HG03354 (cell line): ENCODE results near the gene GRK4.
"Not testable (repeated sequence)": the region's sequence is repeated elsewhere in the genome, so short reads cannot be mapped to it uniquely, and the experiment has no call there.

Source experiments
- ATAC-seq: cut with Tn5 transposase; IDR thresholded peaks from one replicate; pipeline ENCODE4 v1.9.1; 2021; ENCODE audit warnings: mild to moderate bottlenecking; ENCODE audit not compliant: unreplicated experiment, poor library complexity, severe bottlenecking

The GRK4 gene

GRCh38 chr4:2930135-2930757, 33.1 kb upstream of the GRK4 start:
- no peak for ATAC-seq

GRCh38 chr4:2930758-2931511, 32.4 kb upstream of the GRK4 start:
- no peak for ATAC-seq

DNA sequence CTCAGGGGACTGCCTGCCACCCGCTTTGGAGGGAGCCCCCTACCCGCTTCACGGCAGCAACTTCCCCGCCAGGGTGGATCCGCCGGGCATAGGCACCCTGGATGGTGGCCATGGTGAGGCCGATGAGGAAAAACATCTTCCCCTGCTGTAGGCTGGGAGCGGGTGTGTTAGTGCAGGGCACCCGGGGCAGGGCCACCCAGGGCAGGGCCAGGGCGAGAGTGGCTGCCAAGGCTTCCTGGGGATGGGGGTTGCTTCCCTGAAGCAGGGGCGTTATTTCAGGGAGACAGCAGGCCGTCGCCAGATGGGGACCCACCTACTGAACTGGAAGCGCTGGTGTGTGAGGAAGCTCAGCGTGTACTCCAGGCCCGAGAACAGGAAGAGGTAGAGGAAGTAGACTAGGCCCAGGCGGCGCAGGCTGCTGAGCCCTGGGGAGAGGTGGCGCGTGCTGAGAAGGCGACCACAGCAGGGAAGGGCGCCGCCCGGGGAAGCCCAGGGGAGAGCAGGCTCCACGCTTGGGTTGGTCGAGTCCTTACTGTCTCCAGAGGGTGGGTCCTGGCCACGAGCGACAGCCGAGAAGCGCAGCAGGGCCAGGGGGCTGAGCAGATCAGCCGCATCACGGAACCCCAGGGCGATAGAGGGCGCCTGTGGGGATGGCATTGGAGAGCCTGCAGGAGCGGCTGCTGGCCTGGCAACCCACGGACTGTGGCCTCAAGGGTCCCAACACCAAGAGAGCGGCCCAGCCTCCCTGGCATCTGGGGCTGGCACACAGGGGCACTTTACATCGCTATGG, 31.7 kb upstream of the GRK4 start:
- peak; percentile 44 for ATAC-seq

DNA sequence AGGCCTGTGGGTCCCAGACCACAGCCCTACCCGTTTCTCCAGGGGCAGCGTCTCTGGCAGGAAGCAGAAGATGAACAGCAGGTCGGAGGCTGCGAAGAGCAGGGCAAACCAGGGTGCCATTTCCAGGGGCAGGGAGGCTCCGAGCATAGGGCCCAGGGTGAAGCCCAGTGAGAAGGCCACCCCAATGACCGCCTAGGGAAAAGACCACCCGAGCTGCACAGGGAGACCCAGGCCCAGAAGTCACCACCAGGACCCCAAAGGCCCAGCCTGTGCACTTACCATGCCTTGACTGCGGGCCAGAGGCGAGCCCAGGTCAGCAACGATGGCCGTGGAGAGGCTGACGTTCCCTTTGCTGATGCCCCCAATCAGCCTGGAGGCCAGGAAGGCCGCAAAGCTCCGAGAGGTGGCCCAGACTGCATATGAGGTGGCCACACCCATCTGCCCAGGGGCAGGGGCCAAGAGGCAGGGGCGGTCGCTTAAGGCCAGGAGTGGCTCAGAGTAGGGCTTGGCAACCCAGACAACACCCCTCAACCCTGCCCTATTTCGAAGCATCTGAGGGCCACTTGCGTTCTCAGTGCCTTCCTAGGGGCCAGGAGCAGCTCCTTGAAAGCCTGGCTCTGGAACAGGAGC, 30.9 kb upstream of the GRK4 start:
- no peak for ATAC-seq

DNA sequence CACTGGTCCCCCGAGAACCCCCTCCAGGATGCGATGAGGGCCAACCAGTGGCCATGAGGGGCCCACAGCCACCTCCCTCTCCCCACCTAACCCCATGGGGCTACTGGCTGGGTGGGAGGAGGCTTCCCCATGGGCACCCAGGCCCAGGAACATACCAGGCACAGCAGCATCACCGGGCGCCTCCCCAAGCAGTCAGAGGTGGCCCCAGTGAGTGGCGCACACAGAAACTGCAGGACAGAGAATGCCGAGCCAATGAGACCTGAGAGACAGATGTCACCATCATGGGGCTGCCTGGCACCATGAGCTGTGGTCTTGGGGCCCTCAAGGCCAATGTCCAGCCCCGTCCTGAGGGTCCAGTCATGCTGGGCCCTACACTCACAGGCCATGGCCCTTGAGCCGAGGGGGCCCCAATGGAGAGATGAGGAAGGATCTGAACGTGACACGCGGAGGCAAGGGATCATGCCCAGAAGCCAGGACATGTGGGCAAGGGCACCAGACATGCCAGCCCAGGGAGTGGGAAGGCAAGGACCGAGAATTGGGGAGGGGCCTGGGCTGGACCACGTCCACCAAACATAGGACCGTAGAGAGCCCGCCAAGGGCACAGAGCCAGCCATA, 30.3 kb upstream of the GRK4 start:
- ATAC-seq: no peak

GRCh38 chr4:2933566-2934076, 29.8 kb upstream of the GRK4 start:
- no peak for ATAC-seq

DNA sequence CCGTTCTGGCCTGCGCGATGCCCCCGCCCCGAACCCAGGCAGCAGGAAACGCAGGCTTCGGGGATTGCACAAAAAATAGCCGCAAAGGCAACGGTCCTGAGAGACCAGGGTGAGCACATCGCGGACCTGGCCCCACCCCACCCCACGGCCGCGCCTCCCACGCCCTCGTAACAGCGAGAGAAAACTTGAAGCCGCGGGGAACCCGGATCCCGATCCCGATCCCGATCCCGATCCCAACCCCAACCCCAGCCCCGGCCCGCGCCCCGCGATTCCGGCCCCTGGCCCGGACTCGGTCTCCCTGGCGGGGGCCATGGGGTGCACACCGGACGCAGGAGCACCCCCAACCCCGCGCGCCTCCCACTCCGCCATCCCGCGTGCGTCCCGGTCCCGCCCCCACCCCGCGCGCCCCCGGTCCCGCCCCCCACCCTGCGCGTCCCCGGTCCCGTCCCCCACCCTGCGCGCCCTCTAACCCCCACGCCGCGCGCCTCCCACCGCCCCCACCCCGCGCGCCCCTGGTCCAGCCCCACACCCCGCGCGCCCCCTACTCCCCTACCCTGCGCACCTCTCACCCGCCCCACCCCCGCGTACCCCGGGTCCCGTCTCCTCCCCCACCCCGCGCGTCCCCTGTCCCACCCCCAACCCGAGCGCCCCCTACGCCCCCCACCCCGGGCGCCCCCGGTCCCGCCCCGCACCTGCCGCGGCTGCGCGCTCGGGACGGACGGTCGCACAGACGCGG, 29.1 kb upstream of the GRK4 start:
- ATAC-seq: no peak

DNA sequence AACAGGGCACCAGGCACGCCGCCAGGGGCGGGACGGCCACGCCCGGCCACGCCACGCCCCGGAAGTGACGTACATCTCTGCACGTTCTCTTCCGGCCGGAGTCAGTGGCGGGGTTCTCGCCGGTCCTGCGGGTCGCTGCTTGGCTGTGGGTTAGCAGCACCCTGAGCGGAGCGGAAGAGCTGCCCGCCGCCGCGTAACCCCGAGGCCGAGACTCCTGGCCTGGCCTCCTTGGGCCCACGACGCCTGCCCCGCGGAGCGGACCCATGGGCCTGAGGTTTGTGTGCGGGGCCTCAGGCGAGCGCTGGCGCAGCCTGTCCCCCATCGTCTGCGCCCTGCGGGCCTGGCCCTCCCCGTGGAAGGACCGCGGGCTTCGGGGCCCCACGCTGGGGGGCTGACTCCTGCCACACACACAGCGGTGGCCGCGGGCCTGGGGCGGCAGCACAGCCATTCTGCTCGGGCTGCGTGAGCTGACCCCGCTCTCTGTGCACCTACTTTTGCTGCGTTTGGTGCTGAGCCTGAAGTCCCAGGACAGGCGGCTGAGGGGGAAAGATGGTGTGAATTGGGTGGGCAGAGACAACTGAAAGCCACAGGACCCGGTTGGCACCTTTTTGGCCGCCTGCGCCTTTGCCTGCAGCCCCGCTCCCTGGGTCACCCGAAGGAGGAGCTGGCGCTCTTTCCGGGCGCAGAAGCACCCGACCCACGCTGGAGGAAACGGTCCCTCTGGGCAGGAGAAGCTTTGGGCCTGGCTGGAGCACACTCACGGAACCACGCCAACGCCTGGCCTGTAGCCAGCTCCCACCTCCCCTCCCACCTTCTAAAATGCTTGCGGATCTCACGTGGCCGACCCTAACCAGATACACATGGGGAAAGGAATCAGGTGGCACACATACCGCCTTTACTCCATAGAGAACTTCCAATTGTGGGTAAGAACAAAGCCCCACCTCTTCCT, 28.3 kb upstream of the GRK4 start:
- ATAC-seq: peak; percentile 65

DNA sequence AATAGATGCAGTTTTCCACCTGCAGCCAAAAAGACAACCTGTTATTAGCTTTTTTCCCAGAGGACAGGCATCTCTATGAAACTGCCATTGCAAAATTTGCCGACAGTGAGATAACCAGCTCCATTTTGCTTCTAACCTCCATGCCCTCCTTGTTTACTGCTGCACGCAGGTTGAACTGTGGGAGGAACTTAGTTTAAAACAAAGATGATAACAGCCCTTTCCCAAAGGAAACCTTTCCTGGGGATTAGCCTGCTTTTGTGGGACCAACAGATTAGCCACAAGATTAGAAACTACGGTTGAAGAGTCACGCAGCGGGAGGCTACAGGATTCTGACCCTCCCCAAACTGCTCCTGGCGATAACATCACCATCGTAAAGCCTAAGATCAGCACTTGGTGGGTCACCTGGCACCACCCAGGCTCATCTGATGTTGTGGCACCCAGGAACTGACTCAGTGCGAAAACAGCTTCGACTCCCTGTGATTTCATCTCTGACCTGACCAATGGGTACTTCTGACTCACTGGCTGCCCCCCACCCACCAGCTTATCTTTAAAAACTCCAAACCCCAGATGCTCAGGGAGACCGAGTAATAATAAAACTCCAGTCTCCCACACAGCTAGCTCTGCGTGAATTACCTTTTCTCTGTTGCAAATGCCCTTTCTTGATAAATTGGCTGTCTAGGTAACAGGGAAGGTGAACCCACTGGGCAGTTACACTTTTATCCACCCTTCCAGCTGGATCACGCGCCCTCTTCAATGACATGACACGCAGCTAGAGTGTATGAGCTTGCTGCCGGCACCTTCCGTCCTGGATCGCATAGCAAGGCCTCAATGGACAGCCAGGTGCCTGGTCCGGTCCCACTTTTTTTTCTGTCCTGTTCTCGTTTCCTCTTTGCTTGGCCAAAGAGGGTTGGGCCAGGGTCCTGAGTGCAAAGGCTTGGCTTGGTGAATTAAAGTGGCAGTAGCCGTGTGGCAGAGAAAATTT, 27.3 kb upstream of the GRK4 start:
- ATAC-seq: no peak

DNA sequence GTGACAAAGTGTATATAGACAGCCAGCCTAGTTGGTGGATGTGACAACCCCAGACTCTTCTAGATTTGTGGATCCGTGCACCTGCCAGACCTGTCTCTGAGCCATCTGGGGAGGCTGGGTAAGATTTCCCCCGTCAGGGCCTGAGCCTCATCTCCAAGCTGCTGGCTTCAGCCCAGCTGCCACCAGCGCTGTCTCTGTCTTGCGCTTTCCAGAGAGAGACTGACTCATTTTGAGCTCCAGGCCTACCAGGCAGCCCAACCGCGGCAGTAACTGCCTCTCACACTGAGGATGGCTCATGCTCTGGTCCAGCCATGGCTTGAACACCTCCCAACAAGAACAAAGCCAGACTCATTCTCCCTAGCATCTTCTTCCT, 26.6 kb upstream of the GRK4 start:
- ATAC-seq: no peak

DNA sequence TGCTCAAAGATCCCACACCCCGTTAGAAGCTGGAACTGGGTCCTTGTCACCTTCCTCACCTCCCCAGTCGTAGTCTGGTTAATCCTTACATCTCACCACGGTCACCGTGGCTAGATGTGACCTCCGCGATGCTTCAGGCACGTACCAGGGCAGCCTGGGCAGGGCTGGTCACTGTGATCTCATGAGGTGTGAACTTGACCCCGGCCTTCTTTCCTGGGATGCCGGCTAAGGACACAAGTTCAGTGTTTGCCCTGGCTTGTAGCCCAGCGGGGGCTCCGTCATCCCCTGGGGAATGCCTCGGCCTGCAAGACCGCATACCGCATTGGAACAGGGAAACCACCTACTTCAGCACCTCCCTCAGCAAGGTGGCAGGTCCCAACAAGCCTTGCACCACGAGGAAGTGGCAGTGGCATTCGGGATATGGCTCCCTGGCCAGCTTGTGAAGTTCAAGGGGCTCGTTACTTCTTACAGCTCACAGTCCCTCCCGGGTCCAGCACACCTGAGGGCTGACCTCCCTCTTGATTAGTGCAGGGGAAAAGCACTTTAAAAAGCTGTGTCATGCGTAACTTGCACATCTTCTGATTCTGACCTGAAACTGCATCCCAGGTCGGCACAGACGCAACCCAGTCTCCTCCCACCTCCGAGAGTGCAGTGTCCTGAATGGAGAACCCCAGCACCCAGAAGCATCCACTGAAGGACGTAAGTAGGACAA, 26.1 kb upstream of the GRK4 start:
- no peak for ATAC-seq

- ATAC-seq: no peak
Observed at GRCh38 chr4:2937986-2938385, 25.4 kb upstream of the GRK4 start.

DNA sequence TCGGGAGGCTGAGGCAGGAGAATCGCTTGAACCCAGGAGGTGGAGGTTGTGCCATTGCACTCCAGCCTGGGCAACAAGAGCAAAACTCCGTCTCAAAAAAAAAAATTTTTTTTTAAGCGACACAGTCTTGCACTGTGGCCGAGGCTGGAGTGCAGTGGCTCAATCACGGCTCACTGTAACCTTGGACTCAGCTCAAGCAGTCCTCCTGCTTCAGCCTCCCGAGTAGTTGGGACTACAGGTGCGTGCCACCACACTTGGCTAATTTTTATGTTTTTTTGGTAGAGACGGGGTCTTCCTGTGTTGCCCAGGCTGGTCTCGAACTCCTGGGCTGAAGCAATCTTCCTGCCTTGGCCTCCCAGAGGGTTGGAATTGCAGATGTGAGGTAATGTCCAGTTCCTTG, 25.0 kb upstream of the GRK4 start:
- ATAC-seq: not testable (repeated sequence)

DNA sequence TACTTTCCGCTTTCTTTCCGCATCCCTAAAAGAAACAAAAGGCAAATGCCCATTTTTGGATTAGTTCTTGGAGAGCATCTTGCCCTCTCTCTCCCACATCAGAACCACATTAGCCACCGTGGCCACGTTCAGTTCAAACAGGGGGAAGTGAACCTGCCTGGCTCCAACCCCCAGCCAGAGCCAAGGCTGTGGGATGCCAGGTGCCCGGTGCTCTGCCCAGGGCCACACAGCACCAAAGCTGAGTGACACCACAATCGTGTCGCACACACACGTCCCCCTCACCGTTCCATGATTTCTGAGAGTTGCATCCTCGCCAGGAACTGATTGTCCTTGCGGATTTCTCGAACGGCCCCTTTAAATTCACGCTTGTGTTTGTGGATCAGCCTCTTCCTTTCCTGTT, 24.5 kb upstream of the GRK4 start:
- no peak for ATAC-seq

- no peak for ATAC-seq
Observed at GRCh38 chr4:2939383-2940243, 23.8 kb upstream of the GRK4 start.
